Choroid plexus epithelial cell (primary cell): Measurements from ENCODE around the gene SLC44A4.
"Not testable (repeated sequence)": the region's sequence is repeated elsewhere in the genome, so short reads cannot be mapped to it uniquely, and the experiment has no call there.

Experiments
- DNase-seq: peaks from one replicate; pipeline ENCODE4 v3.0.0-alpha.2; 2010; ENCODE audit warnings: low read depth
- H3K4me3 ChIP-seq: 2 replicates; pipeline ENCODE4 v1.5.1; 2011; ENCODE audit warnings: low read depth, mild to moderate bottlenecking, control low read depth, low read length, moderate library complexity
- CTCF ChIP-seq: conservative IDR thresholded peaks from 2 replicates; pipeline ENCODE4 v1.5.1; 2011; ENCODE audit warnings: low read depth, mild to moderate bottlenecking, control low read depth, inconsistent platforms, low read length, moderate library complexity

SLC44A4 gene

GRCh38 chr6:31874084-31874670, 4.6 kb downstream of the SLC44A4 start:
- no peak overlapping the region for H3K4me3 ChIP-seq
- DNase-seq: no peak
- no peak for TF ChIP-seq CTCF

- H3K4me3 ChIP-seq: no peak overlapping the region
- peak; percentile 16 for DNase-seq
- no peak for TF ChIP-seq CTCF
Observed at GRCh38 chr6:31871046-31871659, 7.6 kb downstream of the SLC44A4 start.

GRCh38 chr6:31870385-31870921, 8.3 kb downstream of the SLC44A4 start:
- DNase-seq: no peak
- H3K4me3 ChIP-seq: no peak overlapping the region
- no peak for TF ChIP-seq CTCF

- no peak for DNase-seq
- no peak for TF ChIP-seq CTCF
- H3K4me3 ChIP-seq: no peak overlapping the region
Observed at GRCh38 chr6:31869343-31869742, 9.5 kb downstream of the SLC44A4 start.

GRCh38 chr6:31868658-31868971, 10.2 kb downstream of the SLC44A4 start:
- DNase-seq, H3K4me3 ChIP-seq: not testable (repeated sequence)

GRCh38 chr6:31865205-31866118, 13.3 kb downstream of the SLC44A4 start:
- DNase-seq: peak; percentile 30

More at GRCh38 chr6:31865205-31866118, 13.3 kb downstream of the SLC44A4 start:
- H3K4me3 ChIP-seq: no peak overlapping the region
- TF ChIP-seq CTCF: no peak
